ENCODE data around the gene MRPS25. TPM values are rescaled to one million over a fixed set of nuclear protein-coding genes. Genes with fewer than 3 reads are reported as not detected.

Gene MRPS25
- polyA plus RNA-seq, 2 of the 4 experiments (the other 2 are of a cell fraction) = 42.0 to 78.4 TPM

DNA sequence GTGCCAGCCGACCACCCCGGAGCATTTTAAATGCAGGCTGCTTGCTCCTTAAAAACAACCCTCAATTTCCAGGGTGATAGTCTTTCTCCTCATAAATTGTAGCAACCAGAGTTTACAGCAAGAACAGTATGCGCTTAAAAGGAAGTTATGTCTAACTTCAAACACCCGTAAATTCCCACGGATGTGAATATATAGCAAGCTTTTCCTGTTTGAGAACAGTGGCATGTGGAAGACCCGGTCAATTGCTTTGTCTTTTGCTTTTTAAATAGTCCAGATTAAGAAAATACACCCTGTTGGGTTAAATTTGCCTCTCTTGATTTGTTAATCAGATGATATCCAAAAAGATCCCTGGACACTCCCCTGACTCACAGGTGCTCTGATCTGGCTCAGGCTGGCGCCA, 20.8 kb downstream of the MRPS25 start:
- no peak for TF ChIP-seq CHD4 (IDR thresholded peaks at IDR 0.05; ENCODE audit: borderline replicate concordance)
- TF ChIP-seq RNF2 (IDR thresholded peaks at IDR 0.05; ENCODE audit: borderline replicate concordance, low read depth) = no peak
- TF ChIP-seq, protein P1, sequence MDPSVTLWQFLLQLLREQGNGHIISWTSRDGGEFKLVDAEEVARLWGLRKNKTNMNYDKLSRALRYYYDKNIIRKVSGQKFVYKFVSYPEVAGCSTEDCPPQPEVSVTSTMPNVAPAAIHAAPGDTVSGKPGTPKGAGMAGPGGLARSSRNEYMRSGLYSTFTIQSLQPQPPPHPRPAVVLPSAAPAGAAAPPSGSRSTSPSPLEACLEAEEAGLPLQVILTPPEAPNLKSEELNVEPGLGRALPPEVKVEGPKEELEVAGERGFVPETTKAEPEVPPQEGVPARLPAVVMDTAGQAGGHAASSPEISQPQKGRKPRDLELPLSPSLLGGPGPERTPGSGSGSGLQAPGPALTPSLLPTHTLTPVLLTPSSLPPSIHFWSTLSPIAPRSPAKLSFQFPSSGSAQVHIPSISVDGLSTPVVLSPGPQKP (IDR thresholded peaks at IDR 0.05; ENCODE audit: low read depth, low read length) = no peak
- no peak for TF ChIP-seq CBX2 (IDR thresholded peaks at IDR 0.05; ENCODE audit: borderline replicate concordance, low read depth)
- no peak for TF ChIP-seq FOSL2 (IDR thresholded peaks at IDR 0.05)
- no peak for TF ChIP-seq FOSL2 (CRISPR knock-in tag; IDR thresholded peaks at IDR 0.05)
- TF ChIP-seq, protein P2, sequence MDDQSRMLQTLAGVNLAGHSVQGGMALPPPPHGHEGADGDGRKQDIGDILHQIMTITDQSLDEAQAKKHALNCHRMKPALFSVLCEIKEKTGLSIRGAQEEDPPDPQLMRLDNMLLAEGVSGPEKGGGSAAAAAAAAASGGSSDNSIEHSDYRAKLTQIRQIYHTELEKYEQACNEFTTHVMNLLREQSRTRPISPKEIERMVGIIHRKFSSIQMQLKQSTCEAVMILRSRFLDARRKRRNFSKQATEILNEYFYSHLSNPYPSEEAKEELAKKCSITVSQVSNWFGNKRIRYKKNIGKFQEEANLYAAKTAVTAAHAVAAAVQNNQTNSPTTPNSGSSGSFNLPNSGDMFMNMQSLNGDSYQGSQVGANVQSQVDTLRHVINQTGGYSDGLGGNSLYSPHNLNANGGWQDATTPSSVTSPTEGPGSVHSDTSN (IDR thresholded peaks at IDR 0.05) = no peak
- TF ChIP-seq, protein P3, sequence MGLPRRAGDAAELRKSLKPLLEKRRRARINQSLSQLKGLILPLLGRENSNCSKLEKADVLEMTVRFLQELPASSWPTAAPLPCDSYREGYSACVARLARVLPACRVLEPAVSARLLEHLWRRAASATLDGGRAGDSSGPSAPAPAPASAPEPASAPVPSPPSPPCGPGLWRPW (IDR thresholded peaks at IDR 0.05) = no peak
- TF ChIP-seq JUNB (IDR thresholded peaks at IDR 0.05) = no peak
- no peak for TF ChIP-seq ZFP36 (IDR thresholded peaks at IDR 0.05; ENCODE audit: borderline replicate concordance, partially characterized antibody)
- TF ChIP-seq HEYL (CRISPR knock-in tag; IDR thresholded peaks at IDR 0.05) = no peak
- DNase-seq (ENCODE audit: low read depth in 1 of 2, low spot score in 1 of 2) = no peak
- no peak for FAIRE-seq
- no peak overlapping the region for H3K4me3 ChIP-seq
- POLR2A ChIA-PET = interaction anchor here (0.6 kb wide), 1 partner anchor 16 kb away, joined by 4 read pairs; no protein-coding TSS in a partner anchor
- 94% methylated on average over 7 of the region's 7 CpGs for WGBS (ENCODE audit: missing lambda C conversion rate)
- no peak for ATAC-seq
- no peak overlapping the region for H3K27ac ChIP-seq
- 0 out of 3 replicates have a peak, but pooled peaks cover 3% of the 10 kb centered on the region for H3K4me1 ChIP-seq
- no peak overlapping the region for H3K4me2 ChIP-seq
- H3K9me3 ChIP-seq = no peaks in the 10 kb centered on the region
- CTCF ChIA-PET = interaction anchor here (1.2 kb wide), 1 partner anchor 123 kb away, joined by 4 read pairs; no protein-coding TSS in a partner anchor

DNA sequence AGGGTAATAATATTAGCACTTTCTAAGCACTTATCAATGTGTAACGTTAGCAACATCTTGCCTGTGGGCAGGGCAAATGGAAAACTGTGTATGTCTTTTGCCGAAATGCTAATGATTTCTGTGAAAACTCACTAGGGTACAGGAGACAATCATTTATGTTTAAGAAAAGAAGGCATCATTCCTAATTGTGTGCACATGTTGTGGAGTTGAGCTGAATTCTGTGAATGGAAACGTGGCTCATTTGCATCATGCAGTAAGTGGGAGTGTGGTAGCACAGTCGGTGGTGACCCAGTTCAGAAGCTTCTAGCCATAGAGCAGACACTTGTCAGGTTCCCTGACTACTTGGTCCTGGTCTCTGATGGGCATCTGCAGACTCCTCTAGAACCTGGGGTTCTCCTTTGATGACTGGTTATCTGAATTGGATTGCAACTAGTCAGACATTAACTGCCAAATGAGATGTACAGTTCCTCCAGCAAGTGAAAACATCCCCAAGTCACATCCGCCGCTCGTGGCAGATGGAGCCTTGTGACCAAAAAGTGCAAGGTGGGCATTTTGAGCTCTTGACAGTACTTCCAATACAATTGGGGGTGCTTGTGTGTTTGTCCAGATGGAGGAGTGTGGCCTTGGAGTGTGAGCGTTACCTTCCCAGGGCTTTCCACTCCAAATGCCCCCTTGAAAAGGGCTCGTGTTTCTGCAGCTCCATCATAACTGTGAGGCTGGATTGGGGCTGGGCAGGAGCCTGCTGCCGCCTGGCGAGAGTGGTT, 21.5 kb downstream of the MRPS25 start:
- no peak overlapping the region for H3K27ac ChIP-seq
- no peak for DNase-seq (ENCODE audit: low read depth in 1 of 2, low spot score in 1 of 2)

DNA sequence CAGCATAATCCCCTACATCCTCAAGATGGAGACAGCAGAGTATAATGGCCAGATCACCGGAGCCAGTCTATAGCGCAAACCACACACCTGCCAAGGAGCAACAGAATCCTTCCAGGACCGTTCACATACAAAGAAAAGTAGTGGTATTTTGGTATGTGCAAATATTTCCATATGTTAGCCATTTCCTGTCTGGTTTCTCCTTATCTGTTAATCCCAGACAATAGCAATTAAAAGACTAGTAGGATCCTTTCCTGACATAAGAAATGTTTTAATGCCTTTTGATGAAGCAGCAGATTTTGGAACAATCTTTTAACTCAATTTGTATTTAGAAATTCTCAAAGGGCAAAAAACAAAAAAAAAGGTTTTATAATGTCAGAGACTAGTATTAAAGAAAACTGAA, 22.2 kb downstream of the MRPS25 start:
- Histone ChIP-seq H3K4me3 (no peak overlapping the region), H3K4me2 (no peak overlapping the region), H3K27ac (no peak overlapping the region), H3K9me3 (no peaks in the 10 kb centered on the region), H3K4me1 (0 out of 3 replicates have a peak, but pooled peaks cover 3% of the 10 kb centered on the region)
- ATAC-seq (no peak), FAIRE-seq (no peak), DNase-seq (ENCODE audit: low read depth in 1 of 2, low spot score in 1 of 2) (no peak)
- TF ChIP-seq EHF (CRISPR knock-in tag; IDR thresholded peaks at IDR 0.05) = no peak
- TF ChIP-seq BHLHE40 (IDR thresholded peaks at IDR 0.05; ENCODE audit: low read depth, low read length) = no peak
- TF ChIP-seq, protein P1 (IDR thresholded peaks at IDR 0.05; ENCODE audit: low read depth, low read length) = no peak
- TF ChIP-seq HEYL (CRISPR knock-in tag; IDR thresholded peaks at IDR 0.05) = no peak
- no peak for TF ChIP-seq TFCP2L1 (CRISPR knock-in tag; IDR thresholded peaks at IDR 0.05)
- no peak for TF ChIP-seq EHMT2 (IDR thresholded peaks at IDR 0.05; ENCODE audit: low read depth)
- TF ChIP-seq, protein P4, sequence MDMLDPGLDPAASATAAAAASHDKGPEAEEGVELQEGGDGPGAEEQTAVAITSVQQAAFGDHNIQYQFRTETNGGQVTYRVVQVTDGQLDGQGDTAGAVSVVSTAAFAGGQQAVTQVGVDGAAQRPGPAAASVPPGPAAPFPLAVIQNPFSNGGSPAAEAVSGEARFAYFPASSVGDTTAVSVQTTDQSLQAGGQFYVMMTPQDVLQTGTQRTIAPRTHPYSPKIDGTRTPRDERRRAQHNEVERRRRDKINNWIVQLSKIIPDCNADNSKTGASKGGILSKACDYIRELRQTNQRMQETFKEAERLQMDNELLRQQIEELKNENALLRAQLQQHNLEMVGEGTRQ (IDR thresholded peaks at IDR 0.05) = no peak
- no peak for TF ChIP-seq KDM1A (IDR thresholded peaks at IDR 0.05; ENCODE audit: low read depth)
- no peak for TF ChIP-seq CBX2 (IDR thresholded peaks at IDR 0.05; ENCODE audit: borderline replicate concordance, low read depth)
- TF ChIP-seq CEBPB (IDR thresholded peaks at IDR 0.05) = no peak
- no peak for TF ChIP-seq HDAC2 (IDR thresholded peaks at IDR 0.05)
- TF ChIP-seq SMC3 (IDR thresholded peaks at IDR 0.05) = no peak
- TF ChIP-seq, protein P2 (IDR thresholded peaks at IDR 0.05) = no peak
- TF ChIP-seq RARB (CRISPR knock-in tag; IDR thresholded peaks at IDR 0.05) = no peak
- no peak for TF ChIP-seq ZNF302 (CRISPR knock-in tag; IDR thresholded peaks at IDR 0.05)
- no peak for TF ChIP-seq EP300 (IDR thresholded peaks at IDR 0.05)
- TF ChIP-seq, protein P5, sequence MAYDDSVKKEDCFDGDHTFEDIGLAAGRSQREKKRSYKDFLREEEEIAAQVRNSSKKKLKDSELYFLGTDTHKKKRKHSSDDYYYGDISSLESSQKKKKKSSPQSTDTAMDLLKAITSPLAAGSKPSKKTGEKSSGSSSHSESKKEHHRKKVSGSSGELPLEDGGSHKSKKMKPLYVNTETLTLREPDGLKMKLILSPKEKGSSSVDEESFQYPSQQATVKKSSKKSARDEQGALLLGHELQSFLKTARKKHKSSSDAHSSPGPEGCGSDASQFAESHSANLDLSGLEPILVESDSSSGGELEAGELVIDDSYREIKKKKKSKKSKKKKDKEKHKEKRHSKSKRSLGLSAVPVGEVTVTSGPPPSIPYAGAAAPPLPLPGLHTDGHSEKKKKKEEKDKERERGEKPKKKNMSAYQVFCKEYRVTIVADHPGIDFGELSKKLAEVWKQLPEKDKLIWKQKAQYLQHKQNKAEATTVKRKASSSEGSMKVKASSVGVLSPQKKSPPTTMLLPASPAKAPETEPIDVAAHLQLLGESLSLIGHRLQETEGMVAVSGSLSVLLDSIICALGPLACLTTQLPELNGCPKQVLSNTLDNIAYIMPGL (CRISPR knock-in tag; IDR thresholded peaks at IDR 0.05; ENCODE audit: borderline replicate concordance) = no peak
- 89% methylated on average over 3 of the region's 3 CpGs for WGBS (ENCODE audit: missing lambda C conversion rate)
- ChIA-PET POLR2A (no interaction called here), CTCF (interaction anchor here (1.1 kb wide), 1 partner anchor 9 kb away, joined by 4 read pairs; no protein-coding TSS in a partner anchor)

More for the DNA sequence above, 21.5 kb downstream of the MRPS25 start:
- 88% methylated on average over 11 of the region's 11 CpGs for WGBS (ENCODE audit: missing lambda C conversion rate)
- Histone ChIP-seq H3K4me1 (0 out of 3 replicates have a peak, but pooled peaks cover 3% of the 10 kb centered on the region), H3K4me3 (no peak overlapping the region), H3K4me2 (no peak overlapping the region), H3K9me3 (no peaks in the 10 kb centered on the region)
- no peak for TF ChIP-seq FOSB (CRISPR knock-in tag; IDR thresholded peaks at IDR 0.05)
- TF ChIP-seq MAFK (IDR thresholded peaks at IDR 0.05; ENCODE audit: partially characterized antibody) = peak; percentile 82
- ChIA-PET CTCF (interaction anchor here (1.1 to 1.2 kb wide), 2 partner anchors 8 to 122 kb away, joined by 4 read pairs; no protein-coding TSS in a partner anchor), POLR2A (no interaction called here)
- FAIRE-seq (no peak), ATAC-seq (no peak)
